ENCODE measurements around the gene GALNT1. TPM values are rescaled to one million over a fixed set of nuclear protein-coding genes. Genes with fewer than 3 reads are reported as not detected.

Gene GALNT1
- total RNA-seq, 1 donor from 2014 or later, result 270 TPM

DNA sequence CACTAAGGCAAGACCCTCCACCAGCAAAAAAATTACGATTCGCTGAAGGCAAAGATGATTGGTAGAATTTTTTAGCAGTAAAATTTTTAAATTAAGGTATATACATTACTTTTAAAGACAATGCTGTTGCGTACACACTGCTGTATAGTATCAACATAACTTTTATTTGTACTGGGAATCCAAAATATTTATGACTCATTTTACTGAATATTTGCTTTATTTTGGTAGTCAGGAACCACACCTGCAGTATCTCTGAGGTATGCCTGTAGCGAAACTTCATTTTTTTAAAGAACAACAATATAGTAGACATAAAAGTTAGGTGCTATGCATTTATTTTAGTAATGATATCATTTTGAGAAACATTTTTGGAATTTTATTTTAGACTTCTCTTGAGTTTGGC, 57.8 kb downstream of the GALNT1 start:
- Mint-ChIP-seq H3K36me3 (ENCODE audit: unreplicated experiment) (peaks cover 30% of the 10 kb centered on the region), H3K4me1 (ENCODE audit: unreplicated experiment) (peaks cover 17% of the 10 kb centered on the region), H3K27ac (ENCODE audit: unreplicated experiment) (no peak overlapping the region), H3K27me3 (ENCODE audit: unreplicated experiment) (no peaks in the 10 kb centered on the region), H3K9me3 (ENCODE audit: unreplicated experiment) (peaks cover 26% of the 10 kb centered on the region), H3K4me3 (ENCODE audit: unreplicated experiment) (no peak overlapping the region)
- TF ChIP-seq, protein P1, sequence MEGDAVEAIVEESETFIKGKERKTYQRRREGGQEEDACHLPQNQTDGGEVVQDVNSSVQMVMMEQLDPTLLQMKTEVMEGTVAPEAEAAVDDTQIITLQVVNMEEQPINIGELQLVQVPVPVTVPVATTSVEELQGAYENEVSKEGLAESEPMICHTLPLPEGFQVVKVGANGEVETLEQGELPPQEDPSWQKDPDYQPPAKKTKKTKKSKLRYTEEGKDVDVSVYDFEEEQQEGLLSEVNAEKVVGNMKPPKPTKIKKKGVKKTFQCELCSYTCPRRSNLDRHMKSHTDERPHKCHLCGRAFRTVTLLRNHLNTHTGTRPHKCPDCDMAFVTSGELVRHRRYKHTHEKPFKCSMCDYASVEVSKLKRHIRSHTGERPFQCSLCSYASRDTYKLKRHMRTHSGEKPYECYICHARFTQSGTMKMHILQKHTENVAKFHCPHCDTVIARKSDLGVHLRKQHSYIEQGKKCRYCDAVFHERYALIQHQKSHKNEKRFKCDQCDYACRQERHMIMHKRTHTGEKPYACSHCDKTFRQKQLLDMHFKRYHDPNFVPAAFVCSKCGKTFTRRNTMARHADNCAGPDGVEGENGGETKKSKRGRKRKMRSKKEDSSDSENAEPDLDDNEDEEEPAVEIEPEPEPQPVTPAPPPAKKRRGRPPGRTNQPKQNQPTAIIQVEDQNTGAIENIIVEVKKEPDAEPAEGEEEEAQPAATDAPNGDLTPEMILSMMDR (IDR thresholded peaks at IDR 0.05), result no peak
- no peak for DNase-seq (ENCODE audit: extremely low spot score, unreplicated experiment)

DNA sequence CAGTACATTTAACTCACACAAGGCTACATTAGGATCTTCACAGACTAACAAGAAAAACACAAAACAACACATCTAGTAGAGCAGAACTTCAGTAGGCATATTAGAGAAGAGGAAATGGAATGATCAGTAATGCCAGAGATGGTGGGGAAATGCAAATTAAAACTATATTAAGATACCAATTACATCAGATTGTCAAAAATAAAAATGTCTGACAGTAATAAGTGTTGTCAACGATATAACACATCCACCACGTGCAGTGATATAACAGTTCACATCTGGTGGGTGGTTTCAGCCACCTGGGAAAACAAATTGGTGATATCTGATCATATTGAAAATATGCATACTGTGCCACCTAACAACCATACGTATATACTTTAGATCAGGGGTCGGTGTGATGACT, 59.9 kb downstream of the GALNT1 start:
- Mint-ChIP-seq H3K36me3 (ENCODE audit: unreplicated experiment) (peaks cover 33% of the 10 kb centered on the region), H3K9me3 (ENCODE audit: unreplicated experiment) (peaks cover 26% of the 10 kb centered on the region), H3K27me3 (ENCODE audit: unreplicated experiment) (no peaks in the 10 kb centered on the region), H3K4me1 (ENCODE audit: unreplicated experiment) (peaks cover 8% of the 10 kb centered on the region), H3K4me3 (ENCODE audit: unreplicated experiment) (no peak overlapping the region), H3K27ac (ENCODE audit: unreplicated experiment) (peak overlapping the region; percentile 44)
- TF ChIP-seq, protein P1 (IDR thresholded peaks at IDR 0.05), result no peak
- DNase-seq (ENCODE audit: extremely low spot score, unreplicated experiment), result no peak

DNA sequence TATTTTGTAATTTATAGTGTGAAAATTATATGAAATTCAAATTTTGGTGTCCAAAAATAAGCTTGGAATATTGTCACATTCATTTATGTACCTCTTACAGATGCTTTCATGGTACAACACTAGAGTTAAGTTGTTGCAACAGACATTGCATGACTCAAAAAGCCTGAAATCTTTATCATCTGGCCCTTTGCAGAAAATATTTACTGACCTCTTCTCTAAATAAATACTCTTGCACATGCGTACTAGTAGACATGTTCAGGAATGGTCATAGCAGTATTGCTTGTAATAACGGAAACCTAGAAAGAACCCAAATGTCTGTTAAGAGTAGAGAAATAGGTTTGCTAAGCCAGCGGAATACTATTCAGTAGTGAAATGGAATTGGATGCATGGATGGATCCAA, 60.4 kb downstream of the GALNT1 start:
- TF ChIP-seq, protein P1 (IDR thresholded peaks at IDR 0.05), result no peak
- Mint-ChIP-seq H3K4me1 (ENCODE audit: unreplicated experiment) (peaks cover 8% of the 10 kb centered on the region), H3K9me3 (ENCODE audit: unreplicated experiment) (peaks cover 24% of the 10 kb centered on the region), H3K36me3 (ENCODE audit: unreplicated experiment) (peaks cover 32% of the 10 kb centered on the region), H3K27me3 (ENCODE audit: unreplicated experiment) (no peaks in the 10 kb centered on the region), H3K27ac (ENCODE audit: unreplicated experiment) (peak overlapping the region; percentile 19), H3K4me3 (ENCODE audit: unreplicated experiment) (no peak overlapping the region)
- DNase-seq (ENCODE audit: extremely low spot score, unreplicated experiment), result no peak

GRCh38 chr18:35642802-35643201, 61.3 kb downstream of the GALNT1 start:
- Mint-ChIP-seq H3K36me3 (ENCODE audit: unreplicated experiment) (peaks cover 33% of the 10 kb centered on the region), H3K27ac (ENCODE audit: unreplicated experiment) (no peak overlapping the region), H3K27me3 (ENCODE audit: unreplicated experiment) (no peaks in the 10 kb centered on the region), H3K4me1 (ENCODE audit: unreplicated experiment) (peaks cover 12% of the 10 kb centered on the region), H3K4me3 (ENCODE audit: unreplicated experiment) (no peak overlapping the region), H3K9me3 (ENCODE audit: unreplicated experiment) (peaks cover 23% of the 10 kb centered on the region)
- no peak for DNase-seq (ENCODE audit: extremely low spot score, unreplicated experiment)
- TF ChIP-seq, protein P1 (IDR thresholded peaks at IDR 0.05), result no peak

GRCh38 chr18:35646449-35646848, 64.9 kb downstream of the GALNT1 start:
- H3K4me1 Mint-ChIP-seq (ENCODE audit: unreplicated experiment), result peaks cover 12% of the 10 kb centered on the region
- no peak for DNase-seq (ENCODE audit: extremely low spot score, unreplicated experiment)
- H3K27me3 Mint-ChIP-seq (ENCODE audit: unreplicated experiment), result no peaks in the 10 kb centered on the region
- H3K36me3 Mint-ChIP-seq (ENCODE audit: unreplicated experiment), result peaks cover 29% of the 10 kb centered on the region
- TF ChIP-seq, protein P1 (IDR thresholded peaks at IDR 0.05), result no peak
- no peak overlapping the region for H3K27ac Mint-ChIP-seq (ENCODE audit: unreplicated experiment)
- peaks cover 23% of the 10 kb centered on the region for H3K9me3 Mint-ChIP-seq (ENCODE audit: unreplicated experiment)
- H3K4me3 Mint-ChIP-seq (ENCODE audit: unreplicated experiment), result no peak overlapping the region
